OCI-LY7 (cell line): ENCODE measurements around the gene ANAPC5.
"Not testable (repeated sequence)": the region's sequence is repeated elsewhere in the genome, so short reads cannot be mapped to it uniquely, and the experiment has no call there.

Experiments used
- CTCF ChIP-seq: fragments of 200-600 bp; sonication (generic); conservative IDR thresholded peaks from 2 replicates; pipeline ENCODE4 v1.5.1; 2014; ENCODE audit warnings: mild to moderate bottlenecking, antibody characterized with exemption, low read length, moderate library complexity, mixed read lengths
- EZH2phosphoT487 ChIP-seq: fragments of 200-600 bp; sonication (generic); IDR thresholded peaks from 2 replicates; pipeline ENCODE4 v1.6.1; 2018; ENCODE audit warnings: low read depth, borderline replicate concordance, mild to moderate bottlenecking, mixed run types, antibody characterized with exemption, low read length, moderate library complexity, mixed read lengths

- TF ChIP-seq CTCF, EZH2phosphoT487: not testable (repeated sequence)
These were observed 22.9 kb upstream of the ANAPC5 start for GRCh38 chr12:121374945-121375584.
